Keratinocyte (primary cell): ENCODE results near the gene WDR1. TPM values are rescaled to one million over a fixed set of nuclear protein-coding genes. Genes with fewer than 3 reads are reported as not detected.

Source experiments
- DNase-seq: peaks from one replicate; pipeline ENCODE4 v3.0.0-alpha.2; 2011; ENCODE audit warnings: low read depth, missing footprints, low spot score
- FAIRE-seq: peaks from 2 replicates; lab custom pipeline; 2011; peaks lifted over from hg19 to GRCh38; lab: Jason Lieb, UNC
- H2AFZ ChIP-seq: 2 replicates; pipeline ENCODE4 v1.6.0; 2012; ENCODE audit warnings: low read length, control low read depth, inconsistent platforms; ENCODE audit not compliant: control insufficient read depth
- H3K27ac ChIP-seq: 2 replicates; pipeline ENCODE4 v1.5.1; 2011; ENCODE audit warnings: low read length; ENCODE audit not compliant: control insufficient read depth, insufficient read depth
- H3K27me3 ChIP-seq: 3 replicates; pipeline ENCODE4 v1.6.0; 2011; ENCODE audit warnings: low read length; ENCODE audit not compliant: control insufficient read depth, insufficient read depth; ENCODE audit errors: extremely low read depth
- H3K36me3 ChIP-seq, 2 experiments: 2 replicates in 1 of 2; 3 replicates in 1 of 2; pipeline ENCODE4 v1.5.1; 2011; ENCODE audit warnings: low read length in 2 of 2, mild to moderate bottlenecking in 1 of 2; ENCODE audit not compliant: control insufficient read depth in 2 of 2, insufficient read depth in 2 of 2; ENCODE audit errors: extremely low read depth in 1 of 2
- H3K4me1 ChIP-seq: 3 replicates; pipeline ENCODE4 v1.5.1; 2011; ENCODE audit warnings: low read length; ENCODE audit not compliant: control insufficient read depth, insufficient read depth; ENCODE audit errors: extremely low read depth
- H3K4me2 ChIP-seq: 3 replicates; pipeline ENCODE4 v1.6.0; 2011; ENCODE audit warnings: low read depth, low read length; ENCODE audit not compliant: control insufficient read depth, insufficient read depth; ENCODE audit errors: extremely low read depth
- H3K4me3 ChIP-seq, 3 experiments: fragments of 200-600 bp in 1 of 3; sonication (generic) in 1 of 3; 2 replicates in 2 of 3; 3 replicates in 1 of 3; pipeline ENCODE4 v1.5.1; 2011 to 2016; ENCODE audit warnings: low read length in 3 of 3, mild to moderate bottlenecking in 3 of 3, control low read depth in 2 of 3, inconsistent platforms in 1 of 3, low read depth in 1 of 3, mixed read lengths in 1 of 3, mixed run types in 1 of 3, moderate library complexity in 1 of 3; ENCODE audit not compliant: control insufficient read depth in 2 of 3, insufficient read depth in 2 of 3; ENCODE audit errors: extremely low read depth in 1 of 3
- H3K79me2 ChIP-seq: 2 replicates; pipeline ENCODE4 v1.6.0; 2012; ENCODE audit warnings: low read length; ENCODE audit not compliant: control insufficient read depth, insufficient read depth
- H3K9ac ChIP-seq: 3 replicates; pipeline ENCODE4 v1.6.0; 2011; ENCODE audit warnings: low read length; ENCODE audit not compliant: control insufficient read depth, insufficient read depth; ENCODE audit errors: extremely low read depth
- H3K9me1 ChIP-seq: 3 replicates; pipeline ENCODE4 v1.6.0; 2011; ENCODE audit warnings: low read length; ENCODE audit not compliant: control insufficient read depth, insufficient read depth; ENCODE audit errors: extremely low read depth
- H3K9me3 ChIP-seq: 2 replicates; pipeline ENCODE4 v1.5.1; 2012; ENCODE audit warnings: low read depth, low read length; ENCODE audit not compliant: control insufficient read depth
- H4K20me1 ChIP-seq: 3 replicates; pipeline ENCODE4 v1.6.0; 2011; ENCODE audit warnings: low read length; ENCODE audit not compliant: control insufficient read depth, insufficient read depth; ENCODE audit errors: extremely low read depth
- EZH2 ChIP-seq: IDR thresholded peaks from one replicate; pipeline ENCODE4 v1.6.1; 2012; ENCODE audit warnings: inconsistent platforms, mild to moderate bottlenecking, low read length, moderate library complexity
- dilution Hi-C: fragments of 300-500 bp; cut with MboI; formaldehyde crosslinking; loops from one replicate; pipeline ENCODE4 v1.7.0; 2020; ENCODE audit warnings: low sequenced_read_pairs; ENCODE audit not compliant: extremely low pct_ligation_motif_present
- polyA plus RNA-seq, 5 experiments: library from polyadenylated mRNA; depleted of rRNA in 3 of 5; stranded (reverse) in 3 of 5; stranded (forward) in 1 of 5; unstranded in 1 of 5; fragments of >200 nt; gene quantifications; 1 replicate in 1 of 5; 2 replicates in 3 of 5; 3 replicates in 1 of 5; pipeline versions ENCODE4 v1.2.1 to v1.2.3, GENCODE V29; 2011 to 2012; ENCODE audit warnings: missing spikeins in 2 of 5, low read depth in 1 of 5, low replicate concordance in 1 of 5
- TF ChIP-seq, protein P1 (sequence below), 3 experiments: IDR thresholded peaks in 1 of 3; conservative IDR thresholded peaks in 1 of 3; optimal IDR thresholded peaks in 1 of 3; 2 replicates in 2 of 3; 3 replicates in 1 of 3; pipeline versions ENCODE3 to v1.5.1; 2011; ENCODE audit warnings: low read length in 3 of 3, mild to moderate bottlenecking in 3 of 3, moderate library complexity in 2 of 3, control low read depth in 1 of 3, inconsistent platforms in 1 of 3; ENCODE audit not compliant: insufficient read depth in 2 of 3; ENCODE audit errors: extremely low read depth in 1 of 3

WDR1 gene
- polyA plus RNA-seq, 1 donor (not counting 4 experiments of a cell fraction or from before 2014, with no cell fraction given), result 423 TPM

DNA sequence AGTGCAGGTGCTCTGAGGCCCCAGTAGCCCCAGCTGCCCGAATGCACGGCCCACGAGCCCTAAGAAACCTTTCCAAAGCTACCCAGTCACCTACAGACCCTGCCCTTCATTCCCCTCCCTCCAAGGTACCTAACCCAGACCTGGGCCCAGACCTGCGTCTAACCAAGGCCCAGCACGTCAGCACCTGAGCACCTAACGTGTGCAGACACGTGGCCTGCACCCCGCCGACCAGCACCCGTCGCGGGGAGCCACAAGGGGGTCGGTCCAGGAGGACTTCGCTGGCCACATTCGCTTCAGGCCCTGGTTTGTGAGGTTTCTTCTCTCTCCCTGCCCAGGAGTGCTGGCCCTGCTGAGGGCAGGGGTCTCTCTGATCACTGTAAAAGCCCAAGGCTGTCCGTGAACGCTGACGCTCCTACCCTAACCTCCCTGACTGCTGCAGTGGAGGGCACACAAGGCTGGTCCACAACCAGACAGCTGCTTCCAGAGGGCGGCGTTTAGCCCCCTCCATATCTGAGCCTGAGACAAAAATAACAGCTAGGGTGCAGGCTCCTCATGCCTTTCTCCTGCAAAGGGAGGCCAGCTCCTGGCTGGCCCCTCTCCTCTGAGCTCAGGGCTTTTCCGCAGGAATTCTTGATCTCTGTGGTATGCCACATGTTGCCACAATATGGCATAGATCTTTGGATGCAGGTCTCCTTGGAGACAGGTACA, 31.8 kb downstream of the WDR1 start:
- TF ChIP-seq, protein P1, sequence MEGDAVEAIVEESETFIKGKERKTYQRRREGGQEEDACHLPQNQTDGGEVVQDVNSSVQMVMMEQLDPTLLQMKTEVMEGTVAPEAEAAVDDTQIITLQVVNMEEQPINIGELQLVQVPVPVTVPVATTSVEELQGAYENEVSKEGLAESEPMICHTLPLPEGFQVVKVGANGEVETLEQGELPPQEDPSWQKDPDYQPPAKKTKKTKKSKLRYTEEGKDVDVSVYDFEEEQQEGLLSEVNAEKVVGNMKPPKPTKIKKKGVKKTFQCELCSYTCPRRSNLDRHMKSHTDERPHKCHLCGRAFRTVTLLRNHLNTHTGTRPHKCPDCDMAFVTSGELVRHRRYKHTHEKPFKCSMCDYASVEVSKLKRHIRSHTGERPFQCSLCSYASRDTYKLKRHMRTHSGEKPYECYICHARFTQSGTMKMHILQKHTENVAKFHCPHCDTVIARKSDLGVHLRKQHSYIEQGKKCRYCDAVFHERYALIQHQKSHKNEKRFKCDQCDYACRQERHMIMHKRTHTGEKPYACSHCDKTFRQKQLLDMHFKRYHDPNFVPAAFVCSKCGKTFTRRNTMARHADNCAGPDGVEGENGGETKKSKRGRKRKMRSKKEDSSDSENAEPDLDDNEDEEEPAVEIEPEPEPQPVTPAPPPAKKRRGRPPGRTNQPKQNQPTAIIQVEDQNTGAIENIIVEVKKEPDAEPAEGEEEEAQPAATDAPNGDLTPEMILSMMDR (optimal IDR thresholded peaks at IDR 0.05 in 1 of 3, IDR thresholded peaks at IDR 0.05 in 1 of 3, conservative IDR thresholded peaks at IDR 0.05 in 1 of 3; ENCODE audit: extremely low read depth in 1 of 3, insufficient read depth in 2 of 3, low read length in 3 of 3), result no peak
- no peak for TF ChIP-seq EZH2
- Histone ChIP-seq H3K4me1 (peaks cover 20% of the 10 kb centered on the region), H3K9ac (no peak overlapping the region), H3K36me3 (peaks cover 71 to 82% of the 10 kb centered on the region in 2 experiments), H2AFZ (no peak overlapping the region), H3K9me1 (no peaks in the 10 kb centered on the region), H3K4me2 (no peak overlapping the region), H3K27me3 (no peaks in the 10 kb centered on the region), H3K9me3 (no peaks in the 10 kb centered on the region), H3K4me3 (no peak overlapping the region), H3K79me2 (peaks cover 53% of the 10 kb centered on the region), H4K20me1 (peaks cover 23% of the 10 kb centered on the region), H3K27ac (no peak overlapping the region)
- no peak for FAIRE-seq
- dilution Hi-C loops, result no loop called here
- DNase-seq, result no peak

DNA sequence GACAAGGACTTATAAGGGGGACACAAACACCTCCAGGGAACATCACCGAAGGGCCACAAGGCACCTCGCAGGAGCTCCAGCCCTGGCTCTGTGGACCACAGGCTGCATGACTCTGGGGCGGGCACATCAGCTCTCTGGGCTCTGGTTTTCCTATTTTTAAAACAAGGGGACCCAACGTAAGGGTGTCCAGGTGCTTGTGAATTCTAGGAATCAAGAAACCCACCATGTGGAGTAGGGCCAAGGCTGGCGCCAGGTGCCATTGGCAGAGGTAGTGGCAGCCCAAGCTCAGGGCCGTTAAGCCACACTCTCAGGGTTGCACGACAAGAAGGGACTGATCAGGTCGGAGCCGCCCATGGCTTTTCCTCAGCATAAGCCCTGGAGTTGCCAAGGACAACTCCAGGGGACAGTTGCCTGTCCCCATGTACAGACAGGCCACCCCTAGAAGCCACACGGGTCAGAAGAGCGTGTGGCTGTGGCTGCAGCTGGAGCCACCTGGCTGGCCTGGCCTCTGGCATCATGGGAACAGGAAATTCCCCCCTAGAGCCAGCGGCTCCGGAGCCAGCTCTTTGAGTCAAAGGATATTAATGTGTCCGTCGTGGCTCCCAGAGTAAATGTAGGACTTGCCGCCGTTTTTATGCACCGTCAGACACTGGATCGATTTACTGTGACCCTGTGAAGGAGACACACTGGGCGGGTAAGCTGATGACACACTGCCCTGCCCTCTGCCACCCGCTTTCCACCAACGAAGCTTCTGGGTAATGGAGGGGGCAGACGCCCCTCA, 32.5 kb downstream of the WDR1 start:
- FAIRE-seq, result no peak
- H3K27me3 ChIP-seq, result no peaks in the 10 kb centered on the region
- no peak for DNase-seq
- dilution Hi-C loops, result no loop called here
- H4K20me1 ChIP-seq, result peaks cover 18% of the 10 kb centered on the region
- H3K4me2 ChIP-seq, result no peak overlapping the region
- no peak overlapping the region for H3K27ac ChIP-seq
- no peaks in the 10 kb centered on the region for H3K9me1 ChIP-seq
- H3K9ac ChIP-seq, result no peak overlapping the region
- no peak for TF ChIP-seq EZH2
- TF ChIP-seq, protein P1 (optimal IDR thresholded peaks at IDR 0.05 in 1 of 3, IDR thresholded peaks at IDR 0.05 in 1 of 3, conservative IDR thresholded peaks at IDR 0.05 in 1 of 3; ENCODE audit: extremely low read depth in 1 of 3, insufficient read depth in 2 of 3, low read length in 3 of 3), result no peak
- no peaks in the 10 kb centered on the region for H3K9me3 ChIP-seq
- H2AFZ ChIP-seq, result no peak overlapping the region
- H3K79me2 ChIP-seq, result peaks cover 52% of the 10 kb centered on the region
- peaks cover 12% of the 10 kb centered on the region for H3K4me1 ChIP-seq
- no peak overlapping the region for H3K4me3 ChIP-seq
- peaks cover 78 to 85% of the 10 kb centered on the region in 2 experiments for H3K36me3 ChIP-seq
